Measurements from ENCODE around the gene ITPR1.

Gene ITPR1

DNA sequence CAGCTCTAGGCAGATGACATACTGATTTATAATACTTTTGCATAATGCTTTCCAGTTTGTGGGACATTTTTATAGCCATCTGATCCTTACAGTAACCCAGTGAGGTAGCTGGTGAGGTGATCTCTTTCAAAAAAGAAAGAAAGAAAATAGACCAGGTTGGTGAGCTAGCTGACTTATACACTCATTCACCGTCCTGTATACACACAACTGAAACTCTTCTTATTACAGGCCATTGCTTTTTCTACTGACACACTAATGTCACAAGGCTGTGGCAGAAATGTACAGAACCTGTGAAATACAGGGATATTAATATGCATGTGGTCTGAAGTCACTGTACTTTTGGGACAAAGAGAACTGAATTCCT is 335.9 kb downstream of the ITPR1 start:
- no peak for DNase-seq (ENCODE audit: low read depth)

DNA sequence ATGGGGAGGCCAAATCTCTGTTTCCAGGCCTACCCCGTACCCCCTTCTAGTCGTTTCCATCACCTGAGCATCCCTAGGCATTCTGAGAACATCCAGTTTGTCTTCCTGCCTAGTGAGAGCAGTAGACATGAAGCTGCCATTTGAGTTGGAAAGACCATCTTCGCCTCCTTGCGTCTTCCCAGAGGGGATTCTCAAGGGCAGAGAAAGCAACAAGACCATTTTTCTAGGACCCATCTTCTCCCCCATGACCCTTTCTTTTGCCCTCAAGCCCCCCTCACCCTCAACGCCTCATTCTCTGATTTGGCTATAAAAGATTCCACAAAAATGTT is 337.4 kb downstream of the ITPR1 start:
- no peak for DNase-seq (ENCODE audit: low read depth)

DNA sequence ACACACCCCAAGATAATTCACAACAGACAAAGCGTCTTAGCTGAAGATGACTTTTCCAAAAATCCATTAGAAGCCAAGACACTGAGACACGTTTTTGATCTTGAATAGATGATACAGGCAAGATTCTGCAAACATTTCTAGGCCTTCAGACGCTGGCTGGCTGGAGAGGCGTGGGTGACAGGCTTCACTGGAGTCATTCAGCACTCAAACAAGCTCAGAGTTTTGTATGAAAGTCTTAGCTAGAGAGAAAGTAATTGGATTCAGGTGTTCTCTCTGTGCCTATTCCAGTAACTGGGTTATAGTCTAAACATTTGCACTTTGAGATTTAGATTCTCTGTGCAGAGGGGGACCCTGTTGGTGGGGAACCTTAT is 338.4 kb downstream of the ITPR1 start:
- no peak for DNase-seq (ENCODE audit: low read depth)

DNA sequence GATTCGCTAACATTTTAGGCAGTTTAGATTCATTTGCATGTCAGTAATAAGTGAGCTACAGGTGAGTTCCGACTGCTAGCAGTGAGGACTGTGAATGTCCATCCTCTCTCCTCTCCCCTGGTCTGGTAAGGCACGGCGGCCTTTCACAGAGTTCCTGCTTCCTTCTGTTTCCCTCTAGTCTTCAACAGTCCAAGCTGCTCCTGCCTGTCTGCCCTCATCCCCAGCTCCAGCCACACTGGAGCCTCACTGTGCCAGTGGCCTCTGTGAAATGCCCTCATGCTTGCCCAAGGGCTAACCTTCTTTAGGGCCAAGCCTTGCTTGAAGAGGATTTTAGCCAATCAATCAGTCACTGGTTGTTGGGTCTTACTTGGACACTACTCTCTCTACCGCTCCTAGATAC is 340.3 kb downstream of the ITPR1 start:
- DNase-seq (ENCODE audit: low read depth) = no peak

DNA sequence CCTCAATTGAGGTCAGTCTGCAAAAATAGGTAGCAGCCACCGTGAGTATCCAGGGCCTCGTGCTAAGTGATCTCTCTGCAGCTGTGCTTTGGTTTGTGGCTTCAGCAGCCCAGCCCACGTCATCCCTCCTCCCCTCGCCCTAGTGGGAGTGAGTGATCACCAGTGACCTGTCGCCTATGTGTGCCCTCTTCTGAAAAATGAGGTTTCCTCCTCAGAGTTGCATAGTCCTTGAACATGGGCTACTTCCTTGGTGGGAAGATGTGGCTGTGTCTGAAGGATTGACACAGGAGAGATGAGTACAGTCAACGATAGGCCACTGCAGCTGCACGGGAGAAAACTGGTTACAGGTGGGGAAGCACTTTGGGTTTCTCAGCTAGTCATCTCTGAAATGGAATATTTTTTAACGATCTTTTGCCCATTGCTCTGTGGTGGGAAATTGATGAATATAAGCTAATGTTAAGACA is 341.3 kb downstream of the ITPR1 start:
- no peak for DNase-seq (ENCODE audit: low read depth)

DNA sequence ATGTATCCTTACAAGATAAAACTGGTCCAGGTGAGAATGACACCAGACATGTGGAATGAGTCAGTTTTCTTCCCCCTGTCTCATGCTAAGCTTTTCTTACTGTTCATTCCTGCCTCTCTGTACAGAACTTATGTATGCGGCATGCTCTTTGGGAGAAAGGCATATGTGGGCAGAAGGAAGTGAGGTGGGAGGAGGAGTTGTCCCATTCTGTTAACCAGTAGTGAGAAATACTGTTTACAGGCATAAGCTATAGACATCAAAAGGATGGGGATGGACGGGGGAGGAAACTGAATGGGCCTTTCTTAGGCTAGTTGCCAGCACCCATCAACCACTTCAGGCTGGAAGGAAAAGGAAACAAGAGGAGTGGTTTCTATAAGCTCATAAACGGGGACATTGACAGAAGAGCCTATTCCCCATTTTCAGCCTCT is 342.5 kb downstream of the ITPR1 start:
- no peak for DNase-seq (ENCODE audit: low read depth)

DNA sequence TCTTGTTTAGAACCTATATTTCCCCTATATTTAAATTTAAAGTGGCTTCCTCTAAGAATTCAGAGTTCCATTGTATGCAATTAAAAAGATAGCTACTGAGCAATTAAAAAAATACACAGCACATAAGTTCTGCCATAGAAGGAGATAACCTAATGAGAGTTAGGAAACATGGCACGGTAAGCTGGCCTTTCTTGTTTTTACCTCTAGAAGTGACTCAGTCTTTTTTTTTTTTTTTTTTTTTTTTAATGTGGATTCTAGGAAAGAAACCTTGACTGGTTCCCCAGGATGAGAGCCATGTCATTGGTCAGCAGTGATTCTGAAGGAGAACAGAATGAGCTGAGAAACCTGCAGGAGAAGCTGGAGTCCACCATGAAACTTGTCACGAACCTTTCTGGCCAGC is 343.4 kb downstream of the ITPR1 start:
- DNase-seq (ENCODE audit: low read depth) = no peak

DNA sequence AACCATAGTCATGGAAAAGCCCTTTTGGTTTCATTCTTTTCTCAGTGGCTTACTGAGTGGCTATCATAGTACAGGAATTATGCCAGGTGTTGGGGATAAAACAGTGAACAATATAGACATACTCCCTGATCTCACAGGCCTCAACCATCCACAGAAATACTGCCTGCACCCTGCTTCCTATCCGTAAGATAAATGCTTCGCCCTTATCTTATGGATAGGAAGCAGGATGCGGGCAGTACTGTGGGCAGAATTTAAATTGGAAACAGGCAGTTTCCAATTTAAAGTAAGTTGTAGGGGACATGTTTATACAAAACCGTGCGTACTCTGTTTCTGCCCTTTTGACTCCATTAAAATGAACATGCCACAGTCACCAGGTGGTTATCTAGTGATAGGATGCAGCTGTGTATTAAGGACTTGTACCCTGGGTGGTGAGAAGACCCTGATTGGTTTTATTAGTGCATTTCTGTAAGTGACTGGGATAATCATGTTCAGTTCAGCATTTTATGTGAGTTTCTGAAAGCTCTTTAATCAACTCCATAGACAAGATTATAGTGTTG is 344.3 kb downstream of the ITPR1 start:
- no peak for DNase-seq (ENCODE audit: low read depth)

DNA sequence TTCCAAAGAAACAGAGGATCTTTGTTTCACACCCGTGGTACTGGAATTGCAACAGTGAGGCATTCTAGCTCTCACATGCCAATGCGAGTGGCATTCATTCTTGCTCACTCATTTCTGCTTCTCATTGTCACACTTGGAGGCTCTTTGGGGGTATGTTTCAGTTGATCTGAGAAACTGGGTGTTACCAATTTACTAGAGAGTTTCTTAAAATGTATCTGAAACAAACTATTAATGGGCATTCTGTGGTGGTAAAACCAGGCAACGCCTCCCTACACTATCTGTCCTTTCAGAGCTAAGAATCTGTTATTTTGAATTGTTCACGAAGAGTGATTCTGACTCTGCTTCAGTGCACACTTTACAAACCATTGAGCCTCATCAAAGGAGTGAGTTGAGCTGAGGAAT is 345.5 kb downstream of the ITPR1 start:
- no peak for DNase-seq (ENCODE audit: low read depth)

DNA sequence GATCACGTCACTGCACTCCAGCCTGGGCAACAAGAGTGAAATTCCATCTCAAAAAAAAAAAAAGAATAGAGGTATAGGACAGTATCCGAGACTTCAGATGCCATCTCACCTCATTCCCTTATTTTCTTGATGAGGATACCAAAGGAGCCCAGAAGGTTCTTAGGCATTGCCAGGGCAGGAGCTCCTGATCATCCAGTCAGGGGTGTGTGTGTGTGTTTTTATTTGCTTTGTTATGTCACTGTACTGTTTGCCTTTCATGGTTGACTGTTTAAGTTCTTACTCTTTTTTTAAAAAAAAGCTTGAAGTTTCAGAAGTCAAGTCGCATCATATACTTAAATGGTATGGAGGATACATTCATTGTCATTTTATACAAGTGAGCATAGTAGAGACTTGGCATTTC is 346.1 kb downstream of the ITPR1 start:
- DNase-seq (ENCODE audit: low read depth) = no peak

DNA sequence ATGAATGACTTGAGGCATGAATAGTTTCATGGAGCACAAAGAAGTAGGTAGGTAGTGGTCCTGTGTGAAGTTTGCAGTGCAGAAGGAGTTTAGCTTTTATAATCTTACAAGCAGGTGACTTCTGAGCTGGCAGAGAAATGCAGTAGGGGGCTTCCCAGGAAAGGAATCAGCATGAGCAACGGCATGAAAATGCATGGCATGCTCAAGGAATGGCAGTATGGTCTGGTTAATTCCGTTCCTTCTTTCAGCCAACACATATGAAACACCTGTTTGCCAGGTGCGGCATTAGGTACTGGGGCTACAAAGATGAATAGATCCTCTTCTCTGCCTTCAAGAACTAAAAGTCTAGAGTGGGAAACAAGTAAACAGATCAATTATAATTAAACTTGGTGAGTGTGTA is 348.1 kb downstream of the ITPR1 start:
- no peak for DNase-seq (ENCODE audit: low read depth)

DNA sequence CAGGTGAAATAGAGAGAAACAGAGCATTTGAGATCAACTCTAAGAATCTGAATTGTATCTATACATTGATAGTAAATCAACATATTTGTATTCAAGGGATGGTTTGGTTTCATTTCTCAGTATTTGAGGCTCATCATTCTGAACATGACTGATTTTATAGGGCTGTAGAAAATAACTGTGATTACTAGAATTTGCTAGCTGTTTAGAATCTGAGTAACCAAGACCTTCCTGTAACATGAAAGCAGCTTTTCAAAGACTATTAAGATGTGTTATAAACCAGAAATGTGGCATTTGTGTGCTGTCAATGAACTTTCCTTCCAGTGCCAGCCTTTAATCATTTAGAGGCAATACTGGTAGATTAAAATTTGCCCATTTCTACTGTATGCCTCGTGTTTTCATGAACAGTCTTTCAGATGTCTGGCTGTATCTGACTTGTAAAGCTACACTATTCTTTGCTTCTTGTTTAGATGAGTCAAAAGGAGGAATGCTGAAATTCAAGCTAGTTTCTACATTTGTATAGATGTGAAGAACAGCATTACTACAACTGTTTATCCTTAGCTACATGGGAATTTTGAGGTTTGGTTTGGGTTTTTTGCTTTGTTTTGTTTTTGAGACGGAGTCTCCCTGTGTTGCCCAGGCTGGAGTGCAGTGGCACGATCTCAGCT is 348.8 kb downstream of the ITPR1 start:
- no peak for DNase-seq (ENCODE audit: low read depth)

DNA sequence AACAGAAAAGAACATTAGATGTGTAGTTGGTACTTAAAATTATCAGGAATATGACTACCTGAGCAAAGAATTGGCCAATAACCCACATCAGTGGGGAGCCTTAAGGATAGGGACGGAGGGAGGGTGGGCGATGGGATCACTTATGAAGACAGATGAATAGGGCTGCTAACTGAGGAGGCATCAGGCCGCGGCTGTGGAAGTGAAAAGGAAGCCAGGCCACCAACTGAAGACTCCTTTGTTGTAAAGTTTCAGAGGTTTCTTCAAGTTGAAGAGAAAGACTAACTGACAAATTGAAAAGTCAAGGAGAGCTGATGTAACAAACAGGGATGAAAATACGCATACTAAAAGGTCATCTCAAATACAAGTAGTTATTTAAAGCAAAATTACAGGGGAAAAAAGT is 350.5 kb downstream of the ITPR1 start:
- no peak for DNase-seq (ENCODE audit: low read depth)

DNA sequence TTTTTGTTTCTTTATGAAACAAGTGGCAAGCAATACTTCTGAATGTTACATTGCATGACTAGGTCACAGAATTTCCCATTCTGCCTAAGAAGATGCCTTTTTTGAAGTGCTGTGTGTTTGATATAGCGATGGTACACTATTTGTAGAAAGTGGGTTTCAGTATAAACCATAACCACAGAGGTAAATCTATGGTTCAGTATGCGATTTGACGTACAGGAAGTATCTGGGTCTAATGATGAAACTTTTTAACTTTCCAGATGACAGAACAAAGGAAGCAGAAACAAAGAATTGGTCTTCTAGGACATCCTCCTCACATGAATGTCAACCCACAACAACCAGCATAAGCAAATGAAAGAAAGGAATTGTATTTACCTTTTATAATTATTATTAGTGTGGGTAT is 352.7 kb downstream of the ITPR1 start:
- DNase-seq (ENCODE audit: low read depth) = no peak

DNA sequence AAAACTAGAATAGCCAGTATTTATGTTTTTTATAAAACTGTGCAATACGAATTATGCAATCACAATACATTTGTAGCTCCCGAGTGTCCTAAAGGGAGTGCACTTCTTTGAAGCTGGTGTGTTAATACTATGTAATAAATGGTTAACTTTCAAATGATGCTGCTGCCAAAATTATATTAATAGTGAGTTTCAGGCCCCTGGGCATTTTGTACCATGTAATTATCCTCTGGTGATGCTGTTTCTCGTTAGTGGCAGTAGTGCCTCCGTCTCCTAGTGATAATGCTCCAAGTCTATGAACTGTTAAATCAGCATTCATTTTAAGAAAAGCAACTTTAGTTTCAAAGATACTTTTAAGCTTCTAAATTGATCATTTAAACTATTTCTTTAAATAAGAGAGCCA is 353.4 kb downstream of the ITPR1 start:
- no peak for DNase-seq (ENCODE audit: low read depth)

DNA sequence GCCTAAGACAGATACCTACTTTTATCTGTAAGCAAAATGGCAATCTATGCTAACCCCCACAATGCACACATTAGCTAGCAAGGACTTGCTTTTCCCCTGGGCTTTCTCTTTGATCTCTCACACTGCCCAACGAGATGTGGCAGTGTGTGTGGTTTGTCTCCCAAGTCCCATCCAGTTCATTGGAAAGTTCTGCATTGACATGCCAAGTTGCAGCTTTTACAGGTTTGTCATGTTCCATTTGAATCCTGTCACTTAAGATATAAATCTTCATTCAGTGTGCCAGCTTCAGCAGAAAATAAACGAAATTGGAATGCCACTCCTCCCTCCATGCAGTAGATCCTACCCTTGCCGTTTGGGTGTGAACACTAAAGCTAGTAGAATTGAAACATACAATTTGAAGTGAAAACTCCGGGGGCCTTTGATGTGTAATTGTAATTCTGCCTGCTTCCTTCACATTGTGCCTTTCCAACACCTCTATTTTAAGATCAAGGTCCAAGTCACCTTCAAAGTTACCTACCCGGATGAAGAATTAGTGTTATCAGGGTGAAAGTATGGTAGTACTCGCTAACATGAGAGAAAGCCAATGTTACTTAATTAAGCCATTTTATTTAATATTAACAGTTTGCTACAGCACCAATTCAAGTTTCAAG is 355.2 kb downstream of the ITPR1 start:
- DNase-seq (ENCODE audit: low read depth) = no peak

DNA sequence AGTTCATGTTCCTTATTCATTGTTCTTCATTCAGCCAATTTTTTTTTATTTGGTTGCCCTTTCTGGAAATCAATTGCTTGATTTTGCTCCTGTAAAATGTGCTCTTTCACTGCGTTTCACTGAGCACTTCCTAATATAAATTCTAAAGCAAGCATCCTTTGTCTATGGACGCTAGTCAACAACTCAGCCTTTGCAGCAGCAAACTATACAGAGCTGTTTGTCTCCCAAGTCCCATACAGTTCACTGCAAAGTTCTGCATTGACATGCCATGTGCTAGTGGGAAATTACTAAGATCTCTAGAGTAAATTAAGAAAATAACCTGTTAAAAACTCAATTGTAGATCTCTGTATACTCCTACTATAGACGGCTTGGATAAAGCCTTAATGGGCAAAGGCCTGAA is 356.0 kb downstream of the ITPR1 start:
- no peak for DNase-seq (ENCODE audit: low read depth)

DNA sequence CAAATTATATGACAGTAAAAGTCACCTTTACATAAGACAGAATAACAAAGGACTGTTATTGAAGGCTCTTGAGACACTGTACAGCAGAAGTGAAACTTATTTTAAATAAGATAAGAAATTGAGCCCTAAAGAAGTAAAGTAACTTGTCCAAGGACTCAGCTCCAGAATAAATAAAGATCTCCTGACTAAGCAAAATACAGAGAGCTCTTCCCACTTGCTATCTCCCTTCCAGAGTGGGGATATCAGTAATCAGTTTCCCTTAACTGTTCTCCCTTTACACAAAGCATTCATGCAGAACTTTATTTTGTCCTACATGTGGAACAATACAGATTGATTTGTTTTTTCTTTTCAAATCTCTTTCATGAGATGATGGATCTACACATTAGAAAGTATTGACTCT is 356.6 kb downstream of the ITPR1 start:
- DNase-seq (ENCODE audit: low read depth) = no peak

DNA sequence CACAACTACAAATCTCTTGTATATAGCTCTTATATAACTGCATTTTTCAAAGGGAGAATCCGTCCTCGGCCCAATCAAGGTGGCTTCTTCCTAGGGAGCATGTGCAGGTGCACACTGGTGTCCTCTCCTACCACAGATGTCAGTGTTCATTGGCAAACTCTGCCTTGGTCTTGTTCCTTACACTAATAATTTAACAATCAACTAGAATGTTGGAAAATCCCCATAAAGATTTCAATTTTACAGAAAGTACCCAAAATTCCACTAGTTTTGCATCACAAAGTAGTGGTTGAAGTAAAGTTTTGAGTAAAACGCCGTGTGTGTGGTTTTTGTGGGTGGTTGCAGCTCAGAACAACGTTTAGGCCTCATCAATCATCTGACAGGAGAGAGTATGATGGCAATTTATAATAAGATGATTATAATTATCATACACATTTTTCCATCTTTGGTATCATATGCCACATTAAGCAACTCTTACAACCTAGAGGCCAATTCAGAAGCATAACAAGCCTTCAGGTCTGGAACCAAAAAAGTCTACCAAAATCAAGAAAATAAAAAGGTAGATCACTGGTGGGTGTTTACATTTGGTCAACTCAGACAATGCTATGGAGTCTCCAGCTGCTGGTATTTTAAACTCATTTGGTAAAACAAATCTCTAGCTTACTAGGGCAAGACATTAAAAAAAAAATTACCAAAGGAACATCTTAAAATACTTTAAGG is 357.2 kb downstream of the ITPR1 start:
- no peak for DNase-seq (ENCODE audit: low read depth)

DNA sequence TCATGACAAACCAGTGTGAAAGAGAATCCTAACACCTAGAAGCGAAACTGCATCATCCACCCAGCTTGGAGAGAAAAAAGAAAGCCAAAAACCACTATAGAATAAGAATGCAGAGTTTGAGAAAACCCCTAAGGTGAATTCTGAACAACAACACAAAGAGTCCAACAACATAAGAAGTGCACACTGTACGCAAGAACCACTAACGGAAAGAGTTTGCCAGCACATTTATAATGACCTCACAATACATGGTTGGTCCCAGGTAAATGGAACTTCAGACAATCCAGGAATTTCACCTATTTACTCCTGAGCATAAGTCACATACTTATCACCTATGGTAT is 357.7 kb downstream of the ITPR1 start:
- no peak for DNase-seq (ENCODE audit: low read depth)

DNA sequence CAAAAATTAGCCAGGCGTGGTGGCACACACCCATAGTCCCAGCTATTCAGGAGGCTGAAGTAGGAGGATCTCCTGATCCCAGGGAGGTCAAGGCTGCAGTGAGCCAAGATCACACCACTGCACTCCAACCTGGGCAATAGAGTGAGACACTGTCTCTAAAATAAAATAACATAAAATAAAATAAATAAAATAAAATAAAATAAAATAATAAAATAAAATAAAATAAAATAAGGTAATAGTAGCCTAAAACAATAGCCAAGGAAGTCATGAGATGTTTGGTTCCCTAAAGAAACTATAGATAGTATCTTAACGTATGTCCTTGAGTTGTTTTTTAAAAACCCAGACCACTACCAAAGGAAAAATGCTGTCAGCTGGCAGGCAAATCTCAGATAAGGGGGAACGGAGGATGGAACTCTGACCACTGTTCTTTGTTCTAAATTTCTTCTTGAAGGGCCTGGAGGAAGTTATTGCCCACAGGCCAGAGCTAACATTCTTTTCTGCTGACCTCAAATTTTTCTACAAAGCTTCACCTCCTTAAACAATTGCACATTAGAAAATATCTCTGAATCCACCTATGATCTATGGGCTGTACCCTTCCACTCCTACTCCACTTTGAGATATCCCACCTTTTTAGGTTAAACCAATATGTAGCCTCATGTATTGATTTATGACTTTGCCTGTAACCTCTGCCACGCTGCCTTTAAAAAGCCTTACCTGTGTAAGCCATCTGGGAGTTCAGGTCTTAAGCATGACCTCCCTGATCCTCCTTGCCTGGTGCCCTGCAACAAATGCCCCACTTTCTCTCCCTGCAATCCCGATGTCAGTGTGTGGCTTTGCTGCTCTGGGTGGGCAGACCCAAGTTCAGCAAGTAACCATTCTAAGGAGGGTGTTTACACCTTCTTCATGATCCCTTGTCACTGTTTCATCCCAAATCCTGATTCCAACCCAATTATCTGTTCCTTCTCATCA is 359.9 kb downstream of the ITPR1 start:
- no peak for DNase-seq (ENCODE audit: low read depth)

DNA sequence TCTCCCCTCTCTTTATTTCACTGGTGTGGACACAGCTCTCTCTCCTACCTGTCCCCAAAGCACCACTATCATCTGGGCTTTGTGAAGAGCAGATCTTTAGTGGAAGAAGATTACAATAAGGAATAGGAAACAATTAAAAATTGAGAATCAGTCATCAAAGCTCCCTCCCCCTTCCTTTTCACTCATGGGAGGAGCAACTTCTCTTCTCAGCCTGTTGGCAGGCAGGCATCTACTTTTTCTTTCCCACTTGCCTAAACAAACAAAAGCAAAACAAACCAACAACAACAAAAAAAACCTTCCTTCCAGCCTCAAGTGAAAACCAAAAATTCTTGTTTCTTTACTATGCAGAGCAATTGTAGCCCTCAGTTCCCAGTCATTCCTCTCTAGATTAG is 360.6 kb downstream of the ITPR1 start:
- DNase-seq (ENCODE audit: low read depth) = no peak

Data from HS-27A (cell line).